Measurements from ENCODE around the gene CREB5. TPM values are rescaled to one million over a fixed set of nuclear protein-coding genes. Genes with fewer than 3 reads are reported as not detected.

CREB5 gene
- total and polyA plus RNA-seq, 2 of the 13 experiments (the other 11 are each of a cell fraction or from before 2014, with no cell fraction given) = 0.38 to 0.71 TPM

DNA sequence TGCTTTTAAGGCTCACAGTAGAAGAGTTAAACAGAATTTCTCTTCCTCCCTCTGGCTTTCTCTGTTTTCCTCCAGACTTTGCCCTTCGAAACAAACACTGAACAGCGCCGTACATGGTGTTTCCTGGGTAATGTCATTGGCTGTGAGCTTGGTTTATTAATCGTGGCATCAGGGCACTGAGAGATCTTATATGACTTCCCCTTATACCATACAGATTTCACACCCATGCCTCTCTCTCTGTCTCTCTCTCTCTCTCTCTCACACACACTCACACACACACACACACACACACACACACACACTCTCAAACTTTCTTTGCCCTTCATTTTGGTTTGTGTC is 195.5 kb downstream of the CREB5 start:
- WGBS (ENCODE audit: low lambda C conversion rate) = 0% methylated on average over 4 of the region's 4 CpGs
- CTCF ChIA-PET (ENCODE audit: low intra/inter-chr PET ratio, low total read pairs) = no interaction called here
- Histone ChIP-seq H3K36me3 (replicated peaks in 1 of 2; ENCODE audit: control insufficient read depth in 1 of 2, insufficient read depth in 2 of 2, low read length in 2 of 2) (no peaks in the 10 kb centered on the region), H4K20me1 (ENCODE audit: insufficient read depth, low read length) (no peaks in the 10 kb centered on the region), H2AFZ (ENCODE audit: low read length) (no peak overlapping the region), H3K79me2 (ENCODE audit: insufficient read depth, low read length) (no peaks in the 10 kb centered on the region), H3K9me3 (ENCODE audit: low read length) (no peaks in the 10 kb centered on the region), H3K4me1 (ENCODE audit: insufficient read depth, low read length) (no peaks in the 10 kb centered on the region), H3K27ac (ENCODE audit: extremely low read length, insufficient read depth, low read length) (no peak overlapping the region), H3K4me3 (replicated peaks in 1 of 3; ENCODE audit: insufficient read depth in 1 of 3, low read depth in 2 of 3, low read length in 3 of 3) (no peak overlapping the region), H3K9ac (ENCODE audit: insufficient read depth, low read depth, low read length) (no peak overlapping the region), H3K4me2 (ENCODE audit: low read depth, low read length) (no peak overlapping the region), H3K27me3 (ENCODE audit: control insufficient read depth in 1 of 2, insufficient read depth in 2 of 2, low read length in 2 of 2) (no peaks in the 10 kb centered on the region)
- ATAC-seq = no peak
- POLR2A ChIA-PET = no interaction called here
- FAIRE-seq = no peak
- BruUV-seq (replicated peaks) = no TSS peak
- in situ Hi-C loops (cut with HindIII; ENCODE audit: extremely low pct_ligation_motif_present, low pct_unique_long_range_greater_than_20kb) = no loop called here
- intact Hi-C loops (cut with micrococcal nuclease; ENCODE audit: unreplicated experiment) = no loop called here
- TF ChIP-seq SUZ12 (IDR thresholded peaks at IDR 0.05; ENCODE audit: low read depth, low read length) = no peak
- TF ChIP-seq ZNF780A (CRISPR knock-in tag; IDR thresholded peaks at IDR 0.05) = no peak
- TF ChIP-seq ZNF12 (CRISPR knock-in tag; IDR thresholded peaks at IDR 0.05) = no peak
- no peak for TF ChIP-seq ZNF879 (CRISPR knock-in tag; IDR thresholded peaks at IDR 0.05)
- TF ChIP-seq, protein P1, sequence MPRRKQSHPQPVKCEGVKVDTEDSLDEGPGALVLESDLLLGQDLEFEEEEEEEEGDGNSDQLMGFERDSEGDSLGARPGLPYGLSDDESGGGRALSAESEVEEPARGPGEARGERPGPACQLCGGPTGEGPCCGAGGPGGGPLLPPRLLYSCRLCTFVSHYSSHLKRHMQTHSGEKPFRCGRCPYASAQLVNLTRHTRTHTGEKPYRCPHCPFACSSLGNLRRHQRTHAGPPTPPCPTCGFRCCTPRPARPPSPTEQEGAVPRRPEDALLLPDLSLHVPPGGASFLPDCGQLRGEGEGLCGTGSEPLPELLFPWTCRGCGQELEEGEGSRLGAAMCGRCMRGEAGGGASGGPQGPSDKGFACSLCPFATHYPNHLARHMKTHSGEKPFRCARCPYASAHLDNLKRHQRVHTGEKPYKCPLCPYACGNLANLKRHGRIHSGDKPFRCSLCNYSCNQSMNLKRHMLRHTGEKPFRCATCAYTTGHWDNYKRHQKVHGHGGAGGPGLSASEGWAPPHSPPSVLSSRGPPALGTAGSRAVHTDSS (CRISPR knock-in tag; conservative IDR thresholded peaks at IDR 0.05) = no peak
- no peak for TF ChIP-seq SP1 (IDR thresholded peaks at IDR 0.05)
- no peak for TF ChIP-seq SP1 (CRISPR knock-in tag; IDR thresholded peaks at IDR 0.05)
- TF ChIP-seq, protein P2, sequence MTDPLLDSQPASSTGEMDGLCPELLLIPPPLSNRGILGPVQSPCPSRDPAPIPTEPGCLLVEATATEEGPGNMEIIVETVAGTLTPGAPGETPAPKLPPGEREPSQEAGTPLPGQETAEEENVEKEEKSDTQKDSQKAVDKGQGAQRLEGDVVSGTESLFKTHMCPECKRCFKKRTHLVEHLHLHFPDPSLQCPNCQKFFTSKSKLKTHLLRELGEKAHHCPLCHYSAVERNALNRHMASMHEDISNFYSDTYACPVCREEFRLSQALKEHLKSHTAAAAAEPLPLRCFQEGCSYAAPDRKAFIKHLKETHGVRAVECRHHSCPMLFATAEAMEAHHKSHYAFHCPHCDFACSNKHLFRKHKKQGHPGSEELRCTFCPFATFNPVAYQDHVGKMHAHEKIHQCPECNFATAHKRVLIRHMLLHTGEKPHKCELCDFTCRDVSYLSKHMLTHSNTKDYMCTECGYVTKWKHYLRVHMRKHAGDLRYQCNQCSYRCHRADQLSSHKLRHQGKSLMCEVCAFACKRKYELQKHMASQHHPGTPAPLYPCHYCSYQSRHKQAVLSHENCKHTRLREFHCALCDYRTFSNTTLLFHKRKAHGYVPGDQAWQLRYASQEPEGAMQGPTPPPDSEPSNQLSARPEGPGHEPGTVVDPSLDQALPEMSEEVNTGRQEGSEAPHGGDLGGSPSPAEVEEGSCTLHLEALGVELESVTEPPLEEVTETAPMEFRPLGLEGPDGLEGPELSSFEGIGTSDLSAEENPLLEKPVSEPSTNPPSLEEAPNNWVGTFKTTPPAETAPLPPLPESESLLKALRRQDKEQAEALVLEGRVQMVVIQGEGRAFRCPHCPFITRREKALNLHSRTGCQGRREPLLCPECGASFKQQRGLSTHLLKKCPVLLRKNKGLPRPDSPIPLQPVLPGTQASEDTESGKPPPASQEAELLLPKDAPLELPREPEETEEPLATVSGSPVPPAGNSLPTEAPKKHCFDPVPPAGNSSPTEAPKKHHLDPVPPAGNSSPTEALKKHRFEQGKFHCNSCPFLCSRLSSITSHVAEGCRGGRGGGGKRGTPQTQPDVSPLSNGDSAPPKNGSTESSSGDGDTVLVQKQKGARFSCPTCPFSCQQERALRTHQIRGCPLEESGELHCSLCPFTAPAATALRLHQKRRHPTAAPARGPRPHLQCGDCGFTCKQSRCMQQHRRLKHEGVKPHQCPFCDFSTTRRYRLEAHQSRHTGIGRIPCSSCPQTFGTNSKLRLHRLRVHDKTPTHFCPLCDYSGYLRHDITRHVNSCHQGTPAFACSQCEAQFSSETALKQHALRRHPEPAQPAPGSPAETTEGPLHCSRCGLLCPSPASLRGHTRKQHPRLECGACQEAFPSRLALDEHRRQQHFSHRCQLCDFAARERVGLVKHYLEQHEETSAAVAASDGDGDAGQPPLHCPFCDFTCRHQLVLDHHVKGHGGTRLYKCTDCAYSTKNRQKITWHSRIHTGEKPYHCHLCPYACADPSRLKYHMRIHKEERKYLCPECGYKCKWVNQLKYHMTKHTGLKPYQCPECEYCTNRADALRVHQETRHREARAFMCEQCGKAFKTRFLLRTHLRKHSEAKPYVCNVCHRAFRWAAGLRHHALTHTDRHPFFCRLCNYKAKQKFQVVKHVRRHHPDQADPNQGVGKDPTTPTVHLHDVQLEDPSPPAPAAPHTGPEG (CRISPR knock-in tag; IDR thresholded peaks at IDR 0.05) = no peak
- no peak for TF ChIP-seq HOXA9 (CRISPR knock-in tag; IDR thresholded peaks at IDR 0.05; ENCODE audit: borderline replicate concordance)
- no peak for TF ChIP-seq ZFP36 (IDR thresholded peaks at IDR 0.05; ENCODE audit: borderline replicate concordance, low read depth, low read length, partially characterized antibody)
- TF ChIP-seq, protein P3, sequence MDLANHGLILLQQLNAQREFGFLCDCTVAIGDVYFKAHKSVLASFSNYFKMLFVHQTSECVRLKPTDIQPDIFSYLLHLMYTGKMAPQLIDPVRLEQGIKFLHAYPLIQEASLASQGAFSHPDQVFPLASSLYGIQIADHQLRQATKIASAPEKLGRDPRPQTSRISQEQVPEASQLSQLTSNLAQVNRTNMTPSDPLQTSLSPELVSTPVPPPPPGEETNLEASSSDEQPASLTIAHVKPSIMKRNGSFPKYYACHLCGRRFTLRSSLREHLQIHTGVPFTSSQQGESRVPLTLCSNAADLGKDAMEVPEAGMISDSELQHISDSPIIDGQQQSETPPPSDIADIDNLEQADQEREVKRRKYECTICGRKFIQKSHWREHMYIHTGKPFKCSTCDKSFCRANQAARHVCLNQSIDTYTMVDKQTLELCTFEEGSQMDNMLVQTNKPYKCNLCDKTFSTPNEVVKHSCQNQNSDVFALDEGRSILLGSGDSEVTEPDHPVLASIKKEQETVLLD (CRISPR knock-in tag; IDR thresholded peaks at IDR 0.05; ENCODE audit: low read depth) = no peak
- TF ChIP-seq, protein P4, sequence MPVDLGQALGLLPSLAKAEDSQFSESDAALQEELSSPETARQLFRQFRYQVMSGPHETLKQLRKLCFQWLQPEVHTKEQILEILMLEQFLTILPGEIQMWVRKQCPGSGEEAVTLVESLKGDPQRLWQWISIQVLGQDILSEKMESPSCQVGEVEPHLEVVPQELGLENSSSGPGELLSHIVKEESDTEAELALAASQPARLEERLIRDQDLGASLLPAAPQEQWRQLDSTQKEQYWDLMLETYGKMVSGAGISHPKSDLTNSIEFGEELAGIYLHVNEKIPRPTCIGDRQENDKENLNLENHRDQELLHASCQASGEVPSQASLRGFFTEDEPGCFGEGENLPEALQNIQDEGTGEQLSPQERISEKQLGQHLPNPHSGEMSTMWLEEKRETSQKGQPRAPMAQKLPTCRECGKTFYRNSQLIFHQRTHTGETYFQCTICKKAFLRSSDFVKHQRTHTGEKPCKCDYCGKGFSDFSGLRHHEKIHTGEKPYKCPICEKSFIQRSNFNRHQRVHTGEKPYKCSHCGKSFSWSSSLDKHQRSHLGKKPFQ (CRISPR knock-in tag; IDR thresholded peaks at IDR 0.05; ENCODE audit: insufficient replicate concordance) = no peak
- TF ChIP-seq CEBPB (IDR thresholded peaks at IDR 0.05; ENCODE audit: borderline replicate concordance, low read depth, low read length) = no peak
- DNase-seq (ENCODE audit: low spot score) = no peak
